IMR-90 (cell line): Measurements from ENCODE around the gene TANK. TPM values are rescaled to one million over a fixed set of nuclear protein-coding genes. Genes with fewer than 3 reads are reported as not detected.

Source experiments
- ATAC-seq: fragments of 200-7000 bp; cut with Tn5 transposase; 2 replicates; pipeline ENCODE4 v1.9.1; 2020; ENCODE audit warnings: low read depth, mild to moderate bottlenecking, moderate library complexity
- BruUV-seq: library from RNA; stranded (reverse); fragments of 400-500 nt; replicated peaks from 2 replicates; lab custom pipeline; 2021; lab: Mats Ljungman, UMichigan
- CTCF ChIA-PET: fragments of 300-600 bp; formaldehyde crosslinking; extraction: SDS; loops from one replicate; lab custom pipeline; 2021; ENCODE audit warnings: antibody characterized with exemption; lab: Yijun Ruan, JAX
- POLR2A ChIA-PET: fragments of 300-600 bp; sonication (Branson Sonifier 250); formaldehyde crosslinking; loops from one replicate; lab custom pipeline; 2022; ENCODE audit warnings: antibody characterized with exemption; ENCODE audit not compliant: unreplicated experiment; lab: Charles Lee
- DNase-seq: peaks from one replicate; pipeline ENCODE4 v3.0.0; 2013
- H2AFZ ChIP-seq: replicated peaks from 2 replicates; pipeline ENCODE3; 2013; ENCODE audit warnings: low read length, mild to moderate bottlenecking; ENCODE audit not compliant: poor library complexity
- H2AK5ac ChIP-seq: 2 replicates; pipeline ENCODE4 v1.6.1; 2013; ENCODE audit warnings: low read depth, low read length, inconsistent platforms
- H2AK9ac ChIP-seq: replicated peaks from 2 replicates; pipeline ENCODE3; 2013; ENCODE audit warnings: mild to moderate bottlenecking, low read depth, low read length, moderate library complexity; ENCODE audit not compliant: poor library complexity
- H2BK120ac ChIP-seq: 2 replicates; pipeline ENCODE4 v1.6.1; 2013; ENCODE audit warnings: low read depth, low read length, inconsistent platforms
- H2BK15ac ChIP-seq: 3 replicates; pipeline ENCODE4 v1.6.1; 2013; ENCODE audit warnings: low read depth, low read length, inconsistent platforms
- H2BK20ac ChIP-seq: 2 replicates; pipeline ENCODE4 v1.6.1; 2013; ENCODE audit warnings: low read depth, mild to moderate bottlenecking, inconsistent platforms, low read length, moderate library complexity
- H2BK5ac ChIP-seq: 2 replicates; pipeline ENCODE4 v1.6.1; 2013; ENCODE audit warnings: mild to moderate bottlenecking, low read depth, low read length, inconsistent platforms; ENCODE audit not compliant: poor library complexity, severe bottlenecking
- H3K14ac ChIP-seq: replicated peaks from 2 replicates; pipeline ENCODE4 v1.6.1; 2013; ENCODE audit warnings: low read depth, low read length, inconsistent platforms
- H3K18ac ChIP-seq: 2 replicates; pipeline ENCODE4 v1.6.1; 2013; ENCODE audit warnings: low read depth, low read length, control low read depth
- H3K23ac ChIP-seq: 2 replicates; pipeline ENCODE4 v1.6.1; 2013; ENCODE audit warnings: low read depth, low read length, inconsistent platforms
- H3K27ac ChIP-seq: 2 replicates; pipeline ENCODE4 v1.5.1; 2013; ENCODE audit warnings: mild to moderate bottlenecking, control low read depth, low read length; ENCODE audit not compliant: insufficient read depth
- H3K27me3 ChIP-seq: 2 replicates; pipeline ENCODE4 v1.6.1; 2013; ENCODE audit warnings: low read length; ENCODE audit not compliant: control insufficient read depth, insufficient read depth
- H3K36me3 ChIP-seq: 2 replicates; pipeline ENCODE4 v1.6.1; 2013; ENCODE audit warnings: low read length, mixed read lengths; ENCODE audit not compliant: control insufficient read depth, insufficient read depth
- H3K4ac ChIP-seq: 2 replicates; pipeline ENCODE4 v1.6.1; 2013; ENCODE audit warnings: low read depth, low read length, inconsistent platforms
- H3K4me1 ChIP-seq: 2 replicates; pipeline ENCODE4 v1.6.1; 2013; ENCODE audit warnings: low read length, mixed read lengths; ENCODE audit not compliant: control insufficient read depth, insufficient read depth
- H3K4me2 ChIP-seq: 2 replicates; pipeline ENCODE4 v1.6.1; 2013; ENCODE audit warnings: low read depth, mild to moderate bottlenecking, control low read depth, low read length, moderate library complexity
- H3K4me3 ChIP-seq: 2 replicates; pipeline ENCODE4 v1.5.1; 2013; ENCODE audit warnings: low read depth, mild to moderate bottlenecking, control low read depth, low read length, moderate library complexity; ENCODE audit not compliant: insufficient read depth
- H3K56ac ChIP-seq: 2 replicates; pipeline ENCODE4 v1.6.1; 2013; ENCODE audit warnings: low read length, inconsistent platforms; ENCODE audit not compliant: insufficient read depth; ENCODE audit errors: extremely low read depth
- H3K79me1 ChIP-seq, 2 experiments: 2 replicates each; pipeline ENCODE4 v1.6.1; 2013; ENCODE audit warnings: low read length in 2 of 2, inconsistent platforms in 1 of 2, low read depth in 1 of 2
- H3K9ac ChIP-seq: 2 replicates; pipeline ENCODE4 v1.6.1; 2013; ENCODE audit warnings: low read depth, low read length, control low read depth
- H3K9me1 ChIP-seq: 2 replicates; pipeline ENCODE4 v1.6.1; 2013; ENCODE audit warnings: low read length, inconsistent platforms; ENCODE audit not compliant: insufficient read depth
- H3K9me3 ChIP-seq: 2 replicates; pipeline ENCODE4 v1.6.1; 2013; ENCODE audit warnings: low read length; ENCODE audit not compliant: control insufficient read depth, insufficient read depth
- H4K20me1 ChIP-seq: 2 replicates; pipeline ENCODE4 v1.6.1; 2013; ENCODE audit warnings: low read length, inconsistent platforms; ENCODE audit not compliant: insufficient read depth
- H4K5ac ChIP-seq: 2 replicates; pipeline ENCODE4 v1.6.1; 2013; ENCODE audit warnings: mild to moderate bottlenecking, low read depth, low read length, control low read depth
- H4K8ac ChIP-seq, 2 experiments: 2 replicates each; pipeline ENCODE4 v1.6.1; 2013; ENCODE audit warnings: low read depth in 2 of 2, low read length in 2 of 2, control low read depth in 1 of 2, inconsistent platforms in 1 of 2
- H4K91ac ChIP-seq: 2 replicates; pipeline ENCODE4 v1.6.1; 2013; ENCODE audit warnings: low read depth, low read length, inconsistent platforms; ENCODE audit not compliant: insufficient read depth
- BHLHE40 ChIP-seq: fragments of 150-350 bp; IDR thresholded peaks from 2 replicates; pipeline ENCODE4 v1.6.1; 2016; ENCODE audit warnings: mild to moderate bottlenecking, low read depth, low read length
- NFE2L2 ChIP-seq: fragments of 150-350 bp; IDR thresholded peaks from 2 replicates; pipeline ENCODE4 v1.6.1; 2016; ENCODE audit warnings: low read depth, mild to moderate bottlenecking, low read length
- RFX5 ChIP-seq: IDR thresholded peaks from 2 replicates; pipeline ENCODE4 v1.8.0; 2012; ENCODE audit warnings: low read depth, mild to moderate bottlenecking, low read length, moderate library complexity
- WGBS, 2 experiments: methylation state at CpG; one replicate each; pipeline versions ENCODE4 v1.1.5 to v1.1.7; 2013; ENCODE audit warnings: missing lambda C conversion rate in 2 of 2; ENCODE audit not compliant: insufficient read length in 1 of 2; ENCODE audit errors: extremely low coverage in 2 of 2; 5-methylcytosine and 5-hydroxymethylcytosine counted together
- dilution Hi-C: fragments of 300-500 bp; cut with HindIII; formaldehyde crosslinking; loops from one replicate; pipeline ENCODE4 v1.14.3; 2018; ENCODE audit warnings: low sequenced_read_pairs; ENCODE audit not compliant: unreplicated experiment
- in situ Hi-C: fragments of 300-500 bp; cut with MboI; formaldehyde crosslinking; loops from 3 replicates; pipeline ENCODE4 v1.14.3; 2019; ENCODE audit warnings: low sequenced_read_pairs, inconsistent platforms, mixed read lengths
- intact Hi-C: fragments of 100-400 bp; cut with micrococcal nuclease; formaldehyde crosslinking; loops from 2 replicates; pipeline ENCODE4 v1.10.0; 2022
- polyA plus RNA-seq, 3 experiments: library from polyadenylated mRNA; depleted of rRNA; stranded (reverse); fragments of >200 nt; gene quantifications; 2 replicates each; pipeline ENCODE4 v1.2.3, GENCODE V29; 2012; ENCODE audit warnings: low replicate concordance in 1 of 3
- total RNA-seq: library from RNA; depleted of rRNA; stranded (reverse); fragments of >200 nt; gene quantifications from 2 replicates; pipeline ENCODE4 v1.2.3, GENCODE V29; 2012

TANK gene
- total and polyA plus RNA-seq, 2 of the 4 experiments (the other 2 are of a cell fraction), result 25.4 to 41.9 TPM

DNA sequence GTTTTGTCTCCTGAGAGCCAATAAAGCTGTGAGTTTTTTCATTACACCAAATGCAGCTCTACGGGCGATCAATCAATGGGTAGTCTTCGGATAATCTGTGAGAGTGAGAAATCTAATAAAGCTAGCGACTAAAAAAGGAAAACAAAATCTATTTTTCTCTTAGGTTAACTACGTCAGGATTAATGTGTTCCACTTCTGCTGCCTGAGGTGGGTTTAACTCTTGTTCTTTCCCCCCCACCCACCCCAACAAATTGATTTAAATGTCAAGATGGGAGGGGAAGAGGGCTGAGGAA, 85.0 kb downstream of the TANK start:
- in situ Hi-C loops (no loop called here), intact Hi-C loops (no loop called here), dilution Hi-C loops (no loop called here)
- ChIA-PET POLR2A (no interaction called here), CTCF (interaction anchor here (0.6 kb wide), 1 partner anchor 29 kb away, joined by 4 read pairs; no protein-coding TSS in a partner anchor)
- Histone ChIP-seq H3K9me3 (no peaks in the 10 kb centered on the region), H2BK20ac (no peak overlapping the region), H3K4me1 (no peaks in the 10 kb centered on the region), H2AK5ac (no peak overlapping the region), H3K27ac (no peak overlapping the region), H4K20me1 (no peaks in the 10 kb centered on the region), H3K23ac (no peak overlapping the region), H3K9me1 (no peaks in the 10 kb centered on the region), H3K79me1 (no peaks in the 10 kb centered on the region), H3K14ac (no peak overlapping the region), H2BK15ac (no peak overlapping the region), H2BK120ac (no peak overlapping the region), H2BK5ac (no peak overlapping the region), H3K18ac (no peak overlapping the region), H3K4me2 (no peak overlapping the region), H4K8ac (no peak overlapping the region), H3K9ac (no peak overlapping the region), H3K36me3 (no peaks in the 10 kb centered on the region), H2AFZ (no peak overlapping the region), H3K27me3 (peaks cover 28% of the 10 kb centered on the region), H3K4me3 (no peak overlapping the region), H3K4ac (no peak overlapping the region), H3K56ac (no peak overlapping the region), H4K91ac (no peak overlapping the region), H4K5ac (no peak overlapping the region), H2AK9ac (no peak overlapping the region)
- ATAC-seq (no peak), DNase-seq (no peak)
- BruUV-seq, result no TSS peak
- TF ChIP-seq NFE2L2 (no peak), RFX5 (no peak), BHLHE40 (no peak)
- no CpG with 5 or more reads among the region's 5 CpGs for WGBS, 2 experiments
